NOMO-1 (cell line): Measurements from ENCODE around the gene KCNK5.

Source experiments
- DNase-seq, 2 experiments: peaks; one replicate each; lab custom pipeline; 2025; ENCODE audit not compliant: unreplicated experiment in 2 of 2; lab: John Stamatoyannopoulos, UW

The KCNK5 gene

DNA sequence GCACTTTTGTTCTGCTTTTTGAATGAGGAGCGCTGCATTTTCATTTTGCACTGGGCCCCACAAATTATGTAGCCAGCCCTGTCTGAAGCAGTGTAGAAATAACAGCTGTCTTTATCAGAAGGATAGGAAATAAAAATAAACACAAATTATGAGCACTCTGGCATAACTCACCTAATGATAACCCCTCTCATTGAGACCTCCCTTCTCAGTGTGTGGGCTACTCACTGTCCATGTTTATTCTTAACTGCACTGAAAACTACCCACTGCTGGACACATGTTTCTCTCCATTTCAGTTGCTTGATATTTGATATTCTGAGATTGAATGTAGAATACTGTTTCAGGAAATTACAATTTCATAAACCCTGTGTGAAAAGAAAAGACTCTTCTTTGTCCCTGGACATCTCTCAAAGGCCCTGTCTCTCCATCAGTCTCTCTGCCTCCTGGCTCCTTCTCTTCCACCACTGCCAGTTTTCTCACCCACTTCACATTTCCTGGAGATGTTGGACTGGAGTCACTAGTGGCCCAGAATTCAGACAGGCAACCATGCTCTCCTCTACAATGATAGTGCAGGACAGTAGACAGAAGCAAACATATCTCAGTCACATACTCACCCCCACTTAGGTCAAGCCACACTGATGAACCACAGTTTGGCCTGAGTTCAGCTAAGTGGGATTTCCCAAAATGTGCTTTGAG is 84.6 kb downstream of the KCNK5 start:
- DNase-seq, result no peak

DNA sequence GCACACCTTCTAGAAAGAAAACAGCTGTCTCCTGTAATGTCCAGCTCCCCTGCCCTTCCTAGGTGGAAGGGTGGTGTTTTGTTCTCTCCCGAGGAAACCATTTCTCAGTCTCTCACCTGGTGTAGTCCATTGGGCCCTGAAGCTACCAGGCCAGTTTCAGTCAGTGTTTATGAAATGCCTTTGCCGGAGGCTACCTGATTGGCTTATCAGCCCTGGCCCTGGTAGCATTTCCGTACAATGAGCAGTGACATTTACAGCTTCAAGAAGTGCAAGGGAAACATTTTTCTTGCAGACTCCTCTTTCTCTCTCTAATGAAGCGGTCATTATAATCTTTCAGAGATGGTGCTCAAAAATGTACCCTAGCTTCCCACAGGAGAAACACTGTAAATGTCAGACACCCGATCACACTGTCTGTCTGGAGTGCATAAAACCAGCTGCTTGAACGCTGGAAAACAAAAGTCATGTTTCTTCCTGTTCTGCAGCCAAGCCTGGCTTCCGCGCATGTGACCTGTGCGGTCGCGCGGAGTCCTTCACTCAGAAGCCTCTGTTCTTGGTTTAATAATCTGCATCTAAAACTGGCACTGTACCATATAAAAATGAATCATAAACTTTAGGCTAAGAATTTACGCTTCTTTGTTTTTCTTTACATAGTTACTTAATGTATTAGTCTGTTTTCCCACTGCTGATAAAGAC is 85.9 kb downstream of the KCNK5 start:
- no peak for DNase-seq

DNA sequence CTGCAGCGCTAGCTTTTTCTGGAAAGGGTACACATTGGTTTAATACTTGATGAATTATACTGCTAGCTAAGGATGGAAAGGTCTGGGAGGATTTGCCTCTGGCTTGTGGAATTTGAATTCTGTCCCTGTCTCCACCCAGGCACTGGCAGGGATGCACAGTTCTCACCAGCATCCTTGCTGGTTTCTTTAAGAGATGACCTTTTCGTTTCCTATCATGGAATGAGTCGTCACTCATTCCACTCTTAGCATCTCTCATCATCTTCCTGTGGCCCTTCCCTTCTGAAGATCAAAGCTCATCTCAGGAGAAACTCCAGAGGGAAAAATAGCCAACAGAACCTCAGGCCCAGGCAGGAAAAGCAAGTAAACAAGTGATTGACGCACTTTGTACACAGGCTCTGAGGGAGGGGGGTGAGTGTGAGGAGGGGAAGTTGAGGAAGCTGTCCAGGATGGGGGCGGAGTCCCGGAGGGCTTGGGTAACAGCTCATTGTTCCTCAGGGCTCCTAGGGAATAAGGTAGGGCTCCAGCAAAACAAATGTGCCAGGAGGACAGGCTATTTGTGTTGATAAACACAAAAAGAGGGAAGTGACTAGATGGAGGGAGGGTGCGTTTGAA is 88.6 kb downstream of the KCNK5 start:
- DNase-seq, result no peak
